Pancreas (tissue), 10 donors: ENCODE data around the gene EPM2AIP1. TPM values are rescaled to one million over a fixed set of nuclear protein-coding genes. Genes with fewer than 3 reads are reported as not detected.

Experiments
- ATAC-seq, 4 donors: fragments of 200-7000 bp; cut with Tn5 transposase; one replicate each; pipeline versions ENCODE4 v1.8.0 to v1.9.1; 2020; ENCODE audit warnings: mild to moderate bottlenecking in 4 of 4, moderate library complexity in 4 of 4
- DNase-seq, 6 donors: peaks; one replicate each; pipeline ENCODE4 v3.0.0-alpha.2; 2020
- FAIRE-seq: peaks from 2 replicates; lab custom pipeline; 2012; peaks lifted over from hg19 to GRCh38; lab: Jason Lieb, UNC
- H3K27ac ChIP-seq, 4 donors: fragments of 200-600 bp; sonication (generic); 1 replicate in 3 of 4; 2 replicates in 1 of 4; pipeline versions ENCODE4 v1.5.0 to v1.8.0; 2020
- H3K27me3 ChIP-seq, 4 donors: fragments of 200-600 bp; one replicate each; pipeline ENCODE4 v1.8.0; 2021
- H3K36me3 ChIP-seq, 3 donors: fragments of 200-600 bp; sonication (generic) in 1 of 3; one replicate each; pipeline versions ENCODE4 v1.5.0 to v1.8.0; 2020 to 2021
- H3K4me1 ChIP-seq, 3 donors: fragments of 200-600 bp; one replicate each; pipeline ENCODE4 v1.8.0; 2021
- H3K4me3 ChIP-seq, 4 donors: fragments of 200-600 bp; sonication (generic) in 2 of 4; one replicate each; pipeline versions ENCODE4 v1.5.0 to v1.8.0; 2020 to 2021
- H3K9me3 ChIP-seq, 4 donors: fragments of 200-600 bp; one replicate each; pipeline ENCODE4 v1.8.0; 2021
- WGBS, 2 donors: extraction: QIAGEN DNeasy Blood & Tissue Kit; methylation state at CpG; one replicate each; pipeline ENCODE4 v1.1.7; 2013; 5-methylcytosine and 5-hydroxymethylcytosine counted together
- intact Hi-C, 3 donors: fragments of 100-400 bp; cut with DNase I; formaldehyde crosslinking; loops; one replicate each; pipeline versions ENCODE4 v1.11.1 to v1.14.2; 2022
- polyA plus RNA-seq, 2 donors: library from polyadenylated mRNA; stranded (reverse); fragments of 200-250 nt; gene quantifications; one replicate each; pipeline ENCODE4 v1.2.3, GENCODE V29; 2013
- total RNA-seq, 6 donors: library from RNA; stranded (reverse); fragmentation: NEBNext Ultra II Directional in 4 of 6; extraction: Animal tissue kit (Norgen Biotek cat#: 25700) in 4 of 6; gene quantifications; one replicate each; pipeline versions ENCODE4 v1.2.1 to v1.2.4, GENCODE V29; 2021 to 2023
- TF ChIP-seq, protein P1 (sequence below), 4 donors: fragments of 200-600 bp; sonication (generic) in 3 of 4; IDR thresholded peaks; one replicate each; pipeline versions ENCODE4 v1.5.0 to v1.8.0; 2021; ENCODE audit warnings: antibody characterized with exemption in 4 of 4
- donor health status: healthy with polysubstance abuse.
- donor health status: DM: no; HTN: no; CAD: no; lungs with moderate emphysema.
- donor health status: DM: no; HTN: no; CAD: no.
- donor health status: control.
- donor health status: control.
- donor health status: Bipolar disorder and iron deficiency.
- donor health status: DM: yes; HTN: yes; CAD: no.
- donor health status: DM: no; HTN: no; CAD: no.
- donor health status: DM: no; HTN: no; CAD: no.
- donor health status: DM: yes; HTN: yes; CAD: no.

EPM2AIP1 gene
- total and polyA plus RNA-seq, 8 donors, result 2.9 to 8.7 (median 6.2) TPM

DNA sequence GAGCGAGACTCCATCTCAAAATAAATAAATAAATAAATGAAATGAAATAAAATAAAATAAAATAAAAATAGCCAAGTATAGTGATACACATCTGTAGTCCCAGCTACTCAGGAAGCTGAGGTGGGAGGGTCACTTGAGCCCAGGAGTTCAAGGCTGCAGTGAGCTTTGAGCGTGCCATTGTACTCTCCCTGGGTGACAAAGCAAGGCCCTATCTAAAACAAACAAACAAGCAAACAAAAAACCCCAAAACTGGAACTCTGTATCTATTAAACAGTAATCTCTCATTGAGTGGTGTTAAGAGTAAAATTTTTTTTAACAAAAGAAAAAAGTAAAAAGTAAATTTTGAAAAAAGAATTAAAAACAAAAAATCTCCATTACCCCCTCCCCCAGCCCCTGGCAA lies 20.8 kb downstream of the EPM2AIP1 start:
- H3K4me3 ChIP-seq, result no peak overlapping the region
- no peak for DNase-seq
- TF ChIP-seq, protein P1, sequence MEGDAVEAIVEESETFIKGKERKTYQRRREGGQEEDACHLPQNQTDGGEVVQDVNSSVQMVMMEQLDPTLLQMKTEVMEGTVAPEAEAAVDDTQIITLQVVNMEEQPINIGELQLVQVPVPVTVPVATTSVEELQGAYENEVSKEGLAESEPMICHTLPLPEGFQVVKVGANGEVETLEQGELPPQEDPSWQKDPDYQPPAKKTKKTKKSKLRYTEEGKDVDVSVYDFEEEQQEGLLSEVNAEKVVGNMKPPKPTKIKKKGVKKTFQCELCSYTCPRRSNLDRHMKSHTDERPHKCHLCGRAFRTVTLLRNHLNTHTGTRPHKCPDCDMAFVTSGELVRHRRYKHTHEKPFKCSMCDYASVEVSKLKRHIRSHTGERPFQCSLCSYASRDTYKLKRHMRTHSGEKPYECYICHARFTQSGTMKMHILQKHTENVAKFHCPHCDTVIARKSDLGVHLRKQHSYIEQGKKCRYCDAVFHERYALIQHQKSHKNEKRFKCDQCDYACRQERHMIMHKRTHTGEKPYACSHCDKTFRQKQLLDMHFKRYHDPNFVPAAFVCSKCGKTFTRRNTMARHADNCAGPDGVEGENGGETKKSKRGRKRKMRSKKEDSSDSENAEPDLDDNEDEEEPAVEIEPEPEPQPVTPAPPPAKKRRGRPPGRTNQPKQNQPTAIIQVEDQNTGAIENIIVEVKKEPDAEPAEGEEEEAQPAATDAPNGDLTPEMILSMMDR (IDR thresholded peaks at IDR 0.05), result no peak
- no peaks in the 10 kb centered on the region for H3K4me1 ChIP-seq
- no peaks in the 10 kb centered on the region for H3K9me3 ChIP-seq
- ATAC-seq, result no peak
- intact Hi-C loops, result no loop called here
- WGBS, 2 donors, result 76 to 88% methylated on average over 2 of the region's 2 CpGs
- no peak overlapping the region for H3K27ac ChIP-seq
- no peaks in the 10 kb centered on the region for H3K27me3 ChIP-seq
- H3K36me3 ChIP-seq, result no peaks in the 10 kb centered on the region
- no peak for FAIRE-seq

DNA sequence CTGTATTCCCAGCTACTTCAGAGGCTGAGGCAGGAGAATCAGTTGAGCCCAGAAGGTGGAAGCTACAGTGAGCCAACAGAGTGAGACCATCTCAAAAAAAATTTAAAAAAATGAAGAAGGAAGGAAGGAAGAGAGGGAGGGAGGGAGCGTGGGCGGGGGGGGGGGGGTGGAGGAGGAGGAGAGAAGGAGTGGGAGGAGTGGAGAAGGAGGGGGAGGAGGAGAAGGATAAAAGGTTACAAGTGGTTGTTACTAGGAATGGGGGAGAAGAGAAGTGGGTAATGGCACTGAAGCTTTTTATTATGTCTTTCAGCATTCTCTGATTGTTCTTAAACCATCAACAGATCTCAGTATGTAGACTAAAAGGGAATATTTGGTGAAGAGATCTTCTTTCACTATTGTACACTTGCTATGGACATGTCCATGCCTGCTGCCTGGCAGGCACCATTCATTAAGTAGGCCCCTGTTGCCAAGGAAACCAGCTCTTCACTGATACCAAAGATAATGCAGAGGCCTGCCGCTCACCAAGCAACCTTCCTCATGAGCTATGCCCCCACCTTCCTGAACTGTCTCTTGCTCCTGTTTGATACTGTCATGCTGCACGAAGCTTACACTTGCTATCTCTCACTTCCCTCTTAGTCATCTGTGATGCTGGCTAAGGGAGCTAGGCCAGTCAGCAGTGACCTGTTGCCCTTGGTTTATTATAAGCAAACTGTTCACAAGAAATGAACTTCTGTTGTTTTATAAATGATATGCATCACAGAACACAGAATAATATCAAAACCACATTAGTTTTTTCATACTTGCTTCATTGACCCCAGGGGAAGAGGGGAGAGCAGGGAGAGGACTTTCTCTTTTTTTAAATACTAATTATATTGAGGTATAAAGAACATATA lies 23.1 kb downstream of the EPM2AIP1 start:
- Histone ChIP-seq H3K36me3 (no peaks in the 10 kb centered on the region), H3K27ac (no peak overlapping the region), H3K4me1 (no peaks in the 10 kb centered on the region), H3K4me3 (no peak overlapping the region), H3K9me3 (no peaks in the 10 kb centered on the region), H3K27me3 (no peaks in the 10 kb centered on the region)
- WGBS, 2 donors, result 69 to 76% methylated on average over 3 to 4 of the region's 4 CpGs
- intact Hi-C loops, result no loop called here
- peak in 1 of 6 donors; percentile 20 for DNase-seq
- ATAC-seq, result peak in 3 of 4 donors; percentile 58 to 90 (median 77)
- TF ChIP-seq, protein P1 (IDR thresholded peaks at IDR 0.05), result no peak
- FAIRE-seq, result no peak

DNA sequence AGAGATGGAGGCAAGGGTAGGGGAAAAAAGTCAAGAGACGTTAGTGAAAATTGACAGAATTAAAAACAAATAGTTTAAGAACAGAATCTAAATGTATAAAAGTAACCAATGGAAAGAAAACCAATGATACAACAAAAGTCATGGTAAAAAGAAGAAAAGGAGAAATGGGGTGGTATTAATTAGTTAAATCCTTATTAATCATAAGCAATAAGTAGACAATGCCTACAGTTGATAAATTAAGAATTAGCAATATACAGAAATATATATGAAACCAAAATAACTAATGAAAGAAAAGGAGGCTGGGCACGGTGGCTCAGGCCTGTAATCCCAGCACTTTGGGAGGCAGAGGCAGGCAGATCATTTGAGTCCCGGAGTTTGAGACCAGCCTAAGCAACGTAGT lies 23.8 kb downstream of the EPM2AIP1 start:
- WGBS, 2 donors, result 88 to 90% methylated on average over 4 of the region's 4 CpGs
- no peaks in the 10 kb centered on the region for H3K9me3 ChIP-seq
- ATAC-seq (no peak), FAIRE-seq (no peak), DNase-seq (no peak)
- H3K36me3 ChIP-seq, result no peaks in the 10 kb centered on the region
- TF ChIP-seq, protein P1 (IDR thresholded peaks at IDR 0.05), result no peak
- H3K27ac ChIP-seq, result no peak overlapping the region
- H3K27me3 ChIP-seq, result no peaks in the 10 kb centered on the region
- intact Hi-C loops, result no loop called here
- no peaks in the 10 kb centered on the region for H3K4me1 ChIP-seq
- H3K4me3 ChIP-seq, result no peak overlapping the region

DNA sequence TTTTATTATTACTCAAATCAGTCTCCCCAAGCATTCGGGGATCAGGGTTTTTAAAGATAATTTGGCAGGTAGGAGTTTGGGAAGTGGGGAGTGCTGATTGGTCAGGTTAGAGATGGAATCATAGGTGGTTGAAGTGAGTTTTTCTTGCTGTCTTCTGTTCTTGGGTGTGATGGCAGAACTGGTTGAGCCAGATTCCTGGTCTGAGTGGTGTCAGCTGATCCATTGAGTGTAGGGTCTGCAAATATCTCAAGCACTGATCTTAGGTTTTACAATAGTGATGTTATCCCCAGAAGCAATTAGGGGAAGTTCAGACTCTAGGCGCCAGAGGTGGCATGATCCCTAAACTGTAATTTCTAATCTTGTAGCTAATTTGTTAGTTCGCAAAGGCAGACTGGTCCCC lies 27.5 kb downstream of the EPM2AIP1 start:
- intact Hi-C loops, result no loop called here
- Histone ChIP-seq H3K36me3 (no peaks in the 10 kb centered on the region), H3K4me1 (no peaks in the 10 kb centered on the region), H3K4me3 (no peak overlapping the region), H3K27ac (no peak overlapping the region), H3K9me3 (no peaks in the 10 kb centered on the region), H3K27me3 (no peaks in the 10 kb centered on the region)
- FAIRE-seq (no peak), ATAC-seq (no peak), DNase-seq (no peak)
- TF ChIP-seq, protein P1 (IDR thresholded peaks at IDR 0.05), result no peak
- WGBS, 2 donors, result 56 to 58% methylated on average over 3 of the region's 3 CpGs

DNA sequence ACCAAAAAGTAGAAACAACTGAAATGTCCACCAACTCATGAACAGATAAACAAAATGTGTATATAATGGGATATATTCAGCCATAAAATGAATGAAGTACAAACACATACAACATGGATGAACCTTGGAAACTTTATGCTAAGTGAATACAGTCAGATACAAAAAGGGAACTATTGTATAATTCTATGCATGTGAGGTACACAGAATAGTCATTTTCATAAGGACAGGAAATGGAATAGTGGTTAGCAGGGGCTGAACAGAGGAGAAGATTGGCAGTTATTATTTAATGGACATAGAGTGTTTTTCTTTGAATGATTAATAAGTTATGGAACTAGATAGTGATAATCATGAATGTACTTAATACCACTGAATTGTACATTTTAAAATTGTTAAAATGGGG lies 28.1 kb downstream of the EPM2AIP1 start:
- TF ChIP-seq, protein P1 (IDR thresholded peaks at IDR 0.05), result no peak
- intact Hi-C loops, result no loop called here
- H3K27me3 ChIP-seq, result no peaks in the 10 kb centered on the region
- H3K27ac ChIP-seq, result no peak overlapping the region
- H3K4me1 ChIP-seq, result no peaks in the 10 kb centered on the region
- H3K4me3 ChIP-seq, result no peak overlapping the region
- DNase-seq, result no peak
- ATAC-seq, result no peak
- no peaks in the 10 kb centered on the region for H3K36me3 ChIP-seq
- H3K9me3 ChIP-seq, result no peaks in the 10 kb centered on the region
- no peak for FAIRE-seq
